Sigmoid colon (tissue), 3 donors: ENCODE results near the gene ASPN.

Source experiments
- CTCF ChIP-seq, 4 experiments: fragments of 450-650 bp in 3 of 4; fragments of 200-600 bp in 1 of 4; IDR thresholded peaks; one replicate each; pipeline ENCODE4 v1.5.1; 2016 to 2019; ENCODE audit warnings: antibody characterized with exemption in 4 of 4, mild to moderate bottlenecking in 3 of 4, moderate library complexity in 2 of 4
- POLR2A ChIP-seq, 2 donors: fragments of 450-650 bp; IDR thresholded peaks; one replicate each; pipeline ENCODE4 v1.6.1; 2016; ENCODE audit warnings: antibody characterized with exemption in 2 of 2, mild to moderate bottlenecking in 2 of 2, moderate library complexity in 2 of 2

- TF ChIP-seq CTCF (IDR thresholded peaks at IDR 0.05) (no peak), POLR2A (IDR thresholded peaks at IDR 0.05) (no peak)
These were observed 2.3 kb upstream of the ASPN start for GRCh38 chr9:92484563-92484962.
